SU-DHL-6 (cell line): Measurements from ENCODE around the gene PLEKHG3.

Experiments used
- H2AFZ ChIP-seq: fragments of 200-600 bp; sonication (generic); 2 replicates; pipeline ENCODE4 v1.6.1; 2014; ENCODE audit warnings: low read depth, mild to moderate bottlenecking, moderate library complexity, mixed read lengths, antibody characterized with exemption, low read length; ENCODE audit not compliant: severe bottlenecking
- H3F3A ChIP-seq: fragments of 200-600 bp; shearing (Covaris generic); 2 replicates; pipeline ENCODE4 v1.6.0; 2016; ENCODE audit warnings: antibody characterized with exemption, mild to moderate bottlenecking; ENCODE audit not compliant: insufficient read depth
- H3K27ac ChIP-seq: fragments of 200-600 bp; sonication (generic); 2 replicates; pipeline ENCODE4 v1.5.1; 2016; ENCODE audit warnings: low read depth, mild to moderate bottlenecking, low read length, moderate library complexity, mixed read lengths
- H3K27me3 ChIP-seq: fragments of 200-600 bp; sonication (generic), shearing (Covaris generic); 2 replicates; pipeline ENCODE4 v1.6.0; 2014; ENCODE audit warnings: mild to moderate bottlenecking, low read length
- H3K36me3 ChIP-seq: fragments of 200-600 bp; sonication (generic); 2 replicates; pipeline ENCODE4 v1.6.1; 2014; ENCODE audit warnings: mild to moderate bottlenecking, low read length, mixed read lengths
- H3K4me2 ChIP-seq: fragments of 300-600, 200-600 bp; shearing (Covaris generic), sonication (generic); 2 replicates; pipeline ENCODE4 v1.6.0; 2014; ENCODE audit warnings: low read length, low read depth, mild to moderate bottlenecking; ENCODE audit not compliant: poor library complexity, severe bottlenecking
- H3K4me3 ChIP-seq: fragments of 200-600 bp; sonication (generic); 2 replicates; pipeline ENCODE4 v1.5.1; 2014; ENCODE audit warnings: antibody characterized with exemption, low read length, mild to moderate bottlenecking, mixed read lengths; ENCODE audit not compliant: insufficient read depth, poor library complexity, severe bottlenecking
- H3K79me2 ChIP-seq: fragments of 200-600 bp; sonication (generic); 2 replicates; pipeline ENCODE4 v1.6.1; 2014; ENCODE audit warnings: mild to moderate bottlenecking, low read length, moderate library complexity; ENCODE audit not compliant: insufficient read depth
- H3K9ac ChIP-seq: fragments of 200-600 bp; sonication (generic); 2 replicates; pipeline ENCODE4 v1.7.0; 2014; ENCODE audit warnings: mild to moderate bottlenecking, low read length
- H3K9me2 ChIP-seq: fragments of 200-600 bp; sonication (generic); replicated peaks from 2 replicates; pipeline ENCODE4 v1.6.1; 2014; ENCODE audit warnings: low read length; ENCODE audit not compliant: insufficient read depth
- H3K9me3 ChIP-seq: fragments of 200-600 bp; sonication (generic); 2 replicates; pipeline ENCODE4 v1.6.1; 2014; ENCODE audit warnings: low read length, mixed read lengths; ENCODE audit not compliant: insufficient read depth
- H4K20me1 ChIP-seq: fragments of 200-600 bp; sonication (generic); 2 replicates; pipeline ENCODE4 v1.6.1; 2014; ENCODE audit warnings: low read depth, mild to moderate bottlenecking, antibody characterized with exemption, low read length, moderate library complexity, mixed read lengths
- CTCF ChIP-seq: fragments of 200-600 bp; sonication (generic); IDR thresholded peaks from one replicate; pipeline ENCODE4 v1.5.1; 2017; ENCODE audit warnings: antibody characterized with exemption, mild to moderate bottlenecking, low read length, moderate library complexity; ENCODE audit not compliant: insufficient read depth, poor library complexity, severe bottlenecking
- EZH2phosphoT487 ChIP-seq: fragments of 200-600 bp; sonication (generic), shearing (Covaris generic); conservative IDR thresholded peaks from 2 replicates; pipeline ENCODE4 v1.6.1; 2018; ENCODE audit warnings: mild to moderate bottlenecking, antibody characterized with exemption, low read length, moderate library complexity, mixed read lengths

PLEKHG3 gene

GRCh38 chr14:64717870-64718269, 13.6 kb downstream of the PLEKHG3 start:
- Histone ChIP-seq H3K79me2 (no peaks in the 10 kb centered on the region), H3K27me3 (no peaks in the 10 kb centered on the region; the same call in 1 of the 2 replicates), H3K36me3 (no peaks in the 10 kb centered on the region), H3F3A (no peaks in the 10 kb centered on the region), H3K27ac (no peak overlapping the region), H4K20me1 (no peaks in the 10 kb centered on the region), H3K9ac (no peak overlapping the region), H3K4me2 (no peak overlapping the region), H3K9me2 (no peaks in the 10 kb centered on the region), H3K9me3 (peaks cover 12% of the 10 kb centered on the region; the same call in 1 of the 2 replicates), H2AFZ (no peak overlapping the region), H3K4me3 (no peak overlapping the region)
- TF ChIP-seq EZH2phosphoT487: no peak
- TF ChIP-seq CTCF: no peak

- Histone ChIP-seq H3K79me2 (no peaks in the 10 kb centered on the region), H4K20me1 (no peaks in the 10 kb centered on the region), H3K36me3 (no peaks in the 10 kb centered on the region), H3K4me3 (no peak overlapping the region), H3K4me2 (no peak overlapping the region), H3K9me3 (peaks cover 6% of the 10 kb centered on the region; the same call in 1 of the 2 replicates), H3F3A (no peaks in the 10 kb centered on the region), H2AFZ (no peak overlapping the region), H3K9me2 (no peaks in the 10 kb centered on the region), H3K27ac (no peak overlapping the region), H3K27me3 (no peaks in the 10 kb centered on the region), H3K9ac (no peak overlapping the region)
- TF ChIP-seq CTCF (no peak), EZH2phosphoT487 (no peak)
Measured at GRCh38 chr14:64718762-64719161, 14.5 kb downstream of the PLEKHG3 start.

GRCh38 chr14:64719601-64720000, 15.4 kb downstream of the PLEKHG3 start:
- Histone ChIP-seq H3K9me3 (no peaks in the 10 kb centered on the region), H2AFZ (no peak overlapping the region), H3F3A (no peaks in the 10 kb centered on the region), H3K4me2 (no peak overlapping the region), H3K79me2 (no peaks in the 10 kb centered on the region), H3K9me2 (no peaks in the 10 kb centered on the region), H3K36me3 (no peaks in the 10 kb centered on the region), H4K20me1 (no peaks in the 10 kb centered on the region), H3K9ac (no peak overlapping the region), H3K27ac (no peak overlapping the region), H3K27me3 (no peaks in the 10 kb centered on the region), H3K4me3 (no peak overlapping the region)
- no peak for TF ChIP-seq EZH2phosphoT487
- no peak for TF ChIP-seq CTCF

GRCh38 chr14:64720131-64720576, 15.9 kb downstream of the PLEKHG3 start:
- Histone ChIP-seq H3K27me3 (no peaks in the 10 kb centered on the region), H3K9ac (no peak overlapping the region), H3K79me2 (no peaks in the 10 kb centered on the region), H3K9me2 (no peaks in the 10 kb centered on the region), H2AFZ (no peak overlapping the region), H4K20me1 (no peaks in the 10 kb centered on the region), H3K4me2 (no peak overlapping the region), H3K27ac (no peak overlapping the region), H3K4me3 (no peak overlapping the region), H3K9me3 (no peaks in the 10 kb centered on the region), H3F3A (no peaks in the 10 kb centered on the region), H3K36me3 (no peaks in the 10 kb centered on the region)
- no peak for TF ChIP-seq CTCF
- no peak for TF ChIP-seq EZH2phosphoT487
